H9 (cell line): ENCODE results near the gene KCNK10. TPM values are rescaled to one million over a fixed set of nuclear protein-coding genes. Genes with fewer than 3 reads are reported as not detected.

ENCODE experiments used
- DNase-seq: peaks from one replicate; pipeline ENCODE4 v3.0.0-alpha.2; 2017
- H2AFZ ChIP-seq: one replicate; pipeline ENCODE4 v1.6.1; 2013; ENCODE audit warnings: mild to moderate bottlenecking, low read length, control low read depth, moderate library complexity
- H2AK5ac ChIP-seq: 2 replicates; pipeline ENCODE4 v1.6.1; 2013; ENCODE audit warnings: low read length, control low read depth, mixed read lengths; ENCODE audit not compliant: insufficient read length
- H2BK120ac ChIP-seq: one replicate; pipeline ENCODE4 v1.6.1; 2013; ENCODE audit warnings: low read depth, mild to moderate bottlenecking, low read length, control low read depth, inconsistent platforms; ENCODE audit not compliant: poor library complexity, severe bottlenecking
- H2BK12ac ChIP-seq: 2 replicates; pipeline ENCODE4 v1.6.1; 2013; ENCODE audit warnings: low read length, control low read depth, mixed read lengths, low read depth; ENCODE audit not compliant: insufficient read length
- H2BK15ac ChIP-seq: 2 replicates; pipeline ENCODE4 v1.6.1; 2013; ENCODE audit warnings: low read depth, low read length, control low read depth
- H2BK20ac ChIP-seq: one replicate; pipeline ENCODE4 v1.6.1; 2013; ENCODE audit warnings: low read depth, mild to moderate bottlenecking, low read length, control low read depth, inconsistent platforms; ENCODE audit not compliant: poor library complexity, severe bottlenecking
- H2BK5ac ChIP-seq: 2 replicates; pipeline ENCODE4 v1.6.1; 2013; ENCODE audit warnings: low read length, control low read depth, mixed read lengths; ENCODE audit not compliant: insufficient read length
- H3K14ac ChIP-seq: 2 replicates; pipeline ENCODE4 v1.6.1; 2013; ENCODE audit warnings: low read length, control low read depth; ENCODE audit not compliant: insufficient read depth
- H3K18ac ChIP-seq: 2 replicates; pipeline ENCODE4 v1.6.1; 2013; ENCODE audit warnings: low read depth, mild to moderate bottlenecking, mixed read lengths, low read length, control low read depth; ENCODE audit not compliant: insufficient read length
- H3K23ac ChIP-seq: 2 replicates; pipeline ENCODE4 v1.6.1; 2013; ENCODE audit warnings: low read length, control low read depth, mixed read lengths, low read depth; ENCODE audit not compliant: insufficient read length
- H3K23me2 ChIP-seq: 2 replicates; pipeline ENCODE4 v1.6.1; 2013; ENCODE audit warnings: low read depth, mild to moderate bottlenecking, mixed read lengths, low read length, control low read depth; ENCODE audit not compliant: insufficient read length, poor library complexity, severe bottlenecking
- H3K27ac ChIP-seq: 2 replicates; pipeline ENCODE4 v1.5.1; 2013; ENCODE audit warnings: low read length, control low read depth, mixed read lengths, low read depth; ENCODE audit not compliant: insufficient read length
- H3K27me3 ChIP-seq: 2 replicates; pipeline ENCODE4 v1.6.1; 2013; ENCODE audit warnings: low read length, control low read depth, inconsistent platforms; ENCODE audit not compliant: insufficient read depth
- H3K4ac ChIP-seq: 2 replicates; pipeline ENCODE4 v1.6.1; 2013; ENCODE audit warnings: low read depth, mild to moderate bottlenecking, control low read depth, inconsistent platforms, low read length, moderate library complexity
- H3K4me1 ChIP-seq: 2 replicates; pipeline ENCODE4 v1.6.1; 2013; ENCODE audit warnings: low read length, control low read depth, inconsistent platforms; ENCODE audit not compliant: insufficient read depth
- H3K4me2 ChIP-seq: 2 replicates; pipeline ENCODE4 v1.6.1; 2013; ENCODE audit warnings: low read length, control low read depth, mixed read lengths; ENCODE audit not compliant: insufficient read length, insufficient read depth
- H3K56ac ChIP-seq: 2 replicates; pipeline ENCODE4 v1.6.1; 2013; ENCODE audit warnings: low read depth, mild to moderate bottlenecking, mixed read lengths, low read length, control low read depth; ENCODE audit not compliant: insufficient read length
- H3K79me1 ChIP-seq: 2 replicates; pipeline ENCODE4 v1.6.1; 2013; ENCODE audit warnings: low read depth, mild to moderate bottlenecking, moderate library complexity, low read length, control low read depth, inconsistent platforms; ENCODE audit not compliant: insufficient read depth, poor library complexity, severe bottlenecking
- H3K79me2 ChIP-seq: 2 replicates; pipeline ENCODE4 v1.6.1; 2013; ENCODE audit warnings: low read length, control low read depth, inconsistent platforms; ENCODE audit not compliant: insufficient read depth
- H3K9ac ChIP-seq: 2 replicates; pipeline ENCODE4 v1.6.1; 2013; ENCODE audit warnings: low read length, control low read depth, mixed read lengths; ENCODE audit not compliant: insufficient read length; ENCODE audit errors: extremely low read depth
- H3K9me3 ChIP-seq: one replicate; pipeline ENCODE4 v1.6.1; 2013; ENCODE audit warnings: low read depth, low read length, inconsistent platforms; ENCODE audit not compliant: control insufficient read depth
- H3T11ph ChIP-seq: one replicate; pipeline ENCODE4 v1.6.1; 2013; ENCODE audit warnings: mild to moderate bottlenecking, low read length, control low read depth, inconsistent platforms
- H4K20me1 ChIP-seq: one replicate; pipeline ENCODE4 v1.6.1; 2013; ENCODE audit not compliant: control insufficient read depth, insufficient read length, insufficient read depth
- H4K5ac ChIP-seq: 2 replicates; pipeline ENCODE4 v1.6.1; 2013; ENCODE audit warnings: low read depth, mild to moderate bottlenecking, mixed read lengths, low read length, control low read depth; ENCODE audit not compliant: insufficient read length
- H4K8ac ChIP-seq: replicated peaks from 2 replicates; pipeline ENCODE4 v1.6.1; 2013; ENCODE audit warnings: low read length, control low read depth, mixed read lengths, low read depth; ENCODE audit not compliant: insufficient read length
- H4K91ac ChIP-seq: 2 replicates; pipeline ENCODE4 v1.6.1; 2013; ENCODE audit warnings: low read depth, mild to moderate bottlenecking, moderate library complexity, mixed read lengths, low read length, control low read depth; ENCODE audit not compliant: insufficient read length
- H3K27ac Mint-ChIP-seq, 3 experiments: 2 replicates in 2 of 3; 3 replicates in 1 of 3; pipeline ENCODE4 v1.8.0; 2020 to 2021; ENCODE audit warnings: mixed read lengths in 3 of 3, mild to moderate bottlenecking in 1 of 3, moderate library complexity in 1 of 3
- H3K27me3 Mint-ChIP-seq: 2 replicates; pipeline ENCODE4 v1.8.0; 2021; ENCODE audit warnings: low read depth, mild to moderate bottlenecking, moderate library complexity, mixed read lengths
- H3K36me3 Mint-ChIP-seq, 3 experiments: 2 replicates in 2 of 3; 3 replicates in 1 of 3; pipeline ENCODE4 v1.8.0; 2020 to 2021; ENCODE audit warnings: low read depth in 3 of 3, mixed read lengths in 3 of 3; ENCODE audit not compliant: insufficient read depth in 1 of 3
- H3K4me1 Mint-ChIP-seq, 2 experiments: 2 replicates each; pipeline ENCODE4 v1.8.0; 2020; ENCODE audit warnings: mixed read lengths in 2 of 2
- H3K4me3 Mint-ChIP-seq, 2 experiments: 2 replicates in 1 of 2; 3 replicates in 1 of 2; pipeline ENCODE4 v1.8.0; 2020 to 2021; ENCODE audit warnings: mild to moderate bottlenecking in 2 of 2, mixed read lengths in 2 of 2, moderate library complexity in 1 of 2
- H3K9me3 Mint-ChIP-seq, 2 experiments: 2 replicates in 1 of 2; 3 replicates in 1 of 2; pipeline ENCODE4 v1.8.0; 2020; ENCODE audit warnings: mild to moderate bottlenecking in 2 of 2, mixed read lengths in 2 of 2, moderate library complexity in 1 of 2
- CTCF ChIP-seq: fragments of 200-600 bp; sonication (generic); conservative IDR thresholded peaks from 3 replicates; pipeline ENCODE4 v1.8.0; 2021; ENCODE audit warnings: antibody characterized with exemption, mild to moderate bottlenecking
- WGBS: extraction: QIAGEN DNeasy Blood & Tissue Kit; methylation state at CpG from one replicate; pipeline ENCODE4 v1.1.7; 2013; ENCODE audit warnings: missing lambda C conversion rate, low lambda C conversion rate, mixed read lengths; ENCODE audit not compliant: insufficient read length; ENCODE audit errors: extremely low coverage; 5-methylcytosine and 5-hydroxymethylcytosine counted together
- total RNA-seq: library from RNA; stranded (reverse); gene quantifications from 2 replicates; pipeline ENCODE4 v1.2.1, GENCODE V29; 2021

KCNK10 gene
- total RNA-seq, 1 experiment from 2014 or later = 0.33 TPM

- Mint-ChIP-seq H3K4me1 (peaks cover 5 to 21% of the 10 kb centered on the region in 2 experiments), H3K27ac (no peak overlapping the region), H3K9me3 (no peaks in the 10 kb centered on the region), H3K36me3 (no peaks in the 10 kb centered on the region), H3K4me3 (no peak overlapping the region; a peak in 1 of 5 replicates), H3K27me3 (peaks cover 2% of the 10 kb centered on the region; the same call in 1 of the 2 replicates)
- TF ChIP-seq CTCF = no peak
- Histone ChIP-seq H2BK20ac (no peak overlapping the region), H3K4ac (no peak overlapping the region), H3K9me3 (no peaks in the 10 kb centered on the region), H3K79me2 (no peaks in the 10 kb centered on the region), H3K23ac (no peak overlapping the region), H3K56ac (no peak overlapping the region), H3K27me3 (no peaks in the 10 kb centered on the region), H4K5ac (no peak overlapping the region), H3K27ac (no peak overlapping the region), H2BK15ac (no peak overlapping the region), H3K4me1 (no peaks in the 10 kb centered on the region), H2BK12ac (no peak overlapping the region), H2AFZ (no peak overlapping the region), H2BK120ac (no peak overlapping the region), H3K79me1 (no peaks in the 10 kb centered on the region), H2AK5ac (no peak overlapping the region), H3K9ac (no peak overlapping the region), H4K91ac (no peak overlapping the region), H3K18ac (no peak overlapping the region), H2BK5ac (no peak overlapping the region), H4K20me1 (no peaks in the 10 kb centered on the region), H3K4me2 (no peak overlapping the region), H3K23me2 (no peaks in the 10 kb centered on the region), H4K8ac (no peak overlapping the region), H3T11ph (no peak overlapping the region), H3K14ac (no peak overlapping the region)
- WGBS = no CpG with 5 or more reads among the region's 1 CpG
- DNase-seq = no peak
Observed at GRCh38 chr14:88199882-88200281, 123.2 kb downstream of the KCNK10 start.
